ENCODE results near the gene PDE4A.

GRCh38 chr19:10430505-10431253 is 10.3 kb downstream of the PDE4A start:
- no peak for TF ChIP-seq SIN3A (IDR thresholded peaks at IDR 0.05; ENCODE audit: borderline replicate concordance, insufficient read depth, low read length)
- TF ChIP-seq TAF1 (IDR thresholded peaks at IDR 0.05; ENCODE audit: borderline replicate concordance, insufficient read depth, low read length) = no peak
- TF ChIP-seq REST (IDR thresholded peaks at IDR 0.05; ENCODE audit: insufficient read depth in 1 of 2, low read depth in 2 of 2, low read length in 2 of 2) = no peak
- TF ChIP-seq POLR2AphosphoS5 (IDR thresholded peaks at IDR 0.05; ENCODE audit: low read depth, low read length) = no peak
